GM19193 (cell line): ENCODE results near the gene IGF2R.

Source experiments
- POLR2A ChIP-seq: IDR thresholded peaks from 4 replicates; pipeline ENCODE4 v1.6.1; 2011; ENCODE audit not compliant: insufficient read depth, insufficient read length; ENCODE audit errors: extremely low read depth

The IGF2R gene

DNA sequence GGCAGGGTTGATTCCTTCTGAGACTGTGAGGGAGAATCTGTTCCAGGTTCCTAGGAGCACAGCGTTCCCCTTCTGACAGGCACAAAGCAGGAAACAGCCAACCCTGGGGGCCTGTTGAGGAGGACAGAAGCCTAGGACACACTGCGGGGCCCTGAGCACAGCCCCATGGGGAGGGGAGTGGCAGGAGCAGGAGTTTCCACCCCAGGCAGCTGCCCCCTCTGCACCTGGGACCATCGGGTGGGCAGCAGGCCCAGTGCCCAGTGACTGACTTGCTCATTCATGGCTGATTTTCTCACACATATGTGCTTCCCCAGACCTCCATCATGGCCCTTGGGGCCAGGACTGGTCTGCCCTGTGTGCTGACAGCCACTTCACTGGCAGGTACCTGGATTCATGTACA lies 146.5 kb downstream of the IGF2R start:
- TF ChIP-seq POLR2A: no peak

DNA sequence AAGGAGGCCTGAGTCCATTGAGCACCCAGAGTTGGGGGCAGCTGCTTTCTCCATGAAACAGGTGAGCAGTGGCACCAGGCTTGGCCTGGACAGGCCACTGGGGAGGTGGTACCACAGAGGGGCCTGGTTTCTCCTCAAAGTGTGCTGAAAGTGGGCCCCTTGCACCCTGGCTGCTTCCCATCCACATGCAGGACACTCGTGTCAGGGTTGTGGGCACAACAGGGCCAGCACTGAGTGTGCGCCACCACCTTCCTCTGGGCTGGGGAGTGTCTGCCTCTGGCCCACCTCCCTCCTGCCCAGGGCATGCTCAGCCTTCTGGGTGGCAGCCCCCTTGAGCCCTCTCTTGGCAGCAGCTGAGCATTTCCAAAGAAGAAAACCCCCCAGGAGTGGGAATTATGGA lies 147.5 kb downstream of the IGF2R start:
- TF ChIP-seq POLR2A: no peak

DNA sequence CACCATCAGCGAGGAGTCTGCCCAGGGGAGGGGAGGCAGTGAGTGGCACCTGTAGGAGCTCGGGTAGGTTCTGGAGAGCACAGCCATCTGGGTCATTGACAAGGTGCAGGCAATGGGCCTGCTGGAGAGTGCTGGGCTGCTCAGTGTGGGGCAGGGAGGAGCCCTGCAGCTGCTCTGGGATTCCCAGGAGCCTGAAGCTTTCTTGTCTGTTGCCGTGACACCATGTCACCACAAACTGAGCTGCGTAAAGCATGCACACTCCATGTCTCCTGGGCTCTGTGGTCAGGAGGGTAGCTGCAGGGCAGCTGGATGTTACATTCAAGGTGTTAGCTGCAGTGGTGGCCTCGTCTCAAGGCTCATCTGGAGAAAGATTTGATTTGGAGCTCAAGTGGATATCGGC lies 148.3 kb downstream of the IGF2R start:
- TF ChIP-seq POLR2A: no peak

DNA sequence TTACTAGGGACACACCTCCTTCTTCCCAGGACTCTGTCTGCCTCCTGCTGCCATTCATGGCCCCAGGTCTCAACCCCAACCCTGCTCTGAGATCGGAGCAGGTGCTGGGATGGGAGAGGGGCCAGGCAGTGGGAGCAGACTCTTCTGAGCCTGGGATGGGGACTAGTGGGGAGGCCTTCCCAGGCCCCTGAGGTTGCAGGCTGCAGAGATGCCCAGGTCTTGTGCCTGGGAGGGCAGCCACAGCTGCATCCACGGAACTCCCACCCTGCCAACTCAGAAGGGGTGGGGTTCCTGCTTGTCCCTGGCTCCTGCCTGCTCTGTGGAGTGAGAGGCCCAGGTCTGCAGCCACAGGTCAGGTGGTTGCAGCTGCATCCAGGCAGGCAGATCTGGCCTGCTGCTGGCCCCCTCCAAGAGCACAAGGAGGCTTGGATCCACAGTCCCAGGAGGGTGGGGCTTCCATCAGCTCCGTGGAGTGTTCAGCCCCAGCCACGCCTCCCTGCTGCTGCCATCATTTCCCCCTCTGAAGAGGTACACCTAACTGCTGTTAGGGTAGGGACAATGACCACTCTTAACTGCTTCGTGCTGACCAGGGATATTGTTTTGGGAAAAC lies 149.8 kb downstream of the IGF2R start:
- no peak for TF ChIP-seq POLR2A

DNA sequence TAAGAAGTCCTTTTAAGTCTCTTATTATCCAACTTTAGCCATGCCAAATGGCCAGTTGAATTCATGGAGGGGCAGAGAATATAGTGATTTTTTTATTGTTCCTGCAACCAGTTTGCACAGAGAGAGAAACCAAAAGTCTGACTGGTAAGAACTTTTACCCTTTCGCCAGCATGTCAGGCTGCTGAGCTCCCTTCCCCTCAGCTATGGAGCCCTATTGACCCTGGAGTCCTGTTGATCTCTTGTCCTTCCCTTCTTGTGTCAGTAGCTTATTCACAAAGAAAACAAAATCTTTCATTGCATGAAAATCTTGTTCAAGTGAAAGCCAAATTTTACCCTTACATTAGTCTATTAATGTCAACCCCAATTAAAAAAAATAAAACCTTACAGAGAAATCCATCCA lies 151.2 kb downstream of the IGF2R start:
- TF ChIP-seq POLR2A: no peak

DNA sequence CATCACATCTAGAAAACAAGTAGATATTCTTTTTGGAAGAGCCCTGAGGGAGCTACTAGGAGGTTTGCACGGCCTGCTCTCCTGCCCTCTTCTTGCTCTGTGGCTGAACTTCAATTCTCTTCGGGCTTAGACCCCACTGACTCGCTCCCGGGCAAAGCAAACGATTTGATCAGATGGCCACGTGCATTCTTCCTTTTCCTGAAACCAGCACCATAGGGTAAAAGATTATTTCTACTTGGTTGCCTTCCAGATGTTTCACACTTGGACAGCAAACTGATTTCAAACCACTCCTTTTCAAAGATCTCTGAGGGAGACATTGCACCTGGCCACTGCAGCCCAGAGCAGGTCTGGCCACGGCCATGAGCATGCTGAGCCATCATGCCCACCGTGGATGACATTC lies 152.7 kb downstream of the IGF2R start, which contains the start of gene SLC22A1:
SLC22A1 (plus strand) TSS at position 258 of the 400 bp plus-strand sequence; CDS start at position 379, 121 bp downstream.
- TF ChIP-seq POLR2A: no peak

DNA sequence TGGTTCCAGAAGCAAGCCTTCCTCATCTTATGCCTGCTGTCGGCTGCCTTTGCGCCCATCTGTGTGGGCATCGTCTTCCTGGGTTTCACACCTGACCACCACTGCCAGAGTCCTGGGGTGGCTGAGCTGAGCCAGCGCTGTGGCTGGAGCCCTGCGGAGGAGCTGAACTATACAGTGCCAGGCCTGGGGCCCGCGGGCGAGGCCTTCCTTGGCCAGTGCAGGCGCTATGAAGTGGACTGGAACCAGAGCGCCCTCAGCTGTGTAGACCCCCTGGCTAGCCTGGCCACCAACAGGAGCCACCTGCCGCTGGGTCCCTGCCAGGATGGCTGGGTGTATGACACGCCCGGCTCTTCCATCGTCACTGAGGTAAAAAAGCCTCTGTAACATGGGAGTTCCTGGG lies 153.1 kb downstream of the IGF2R start:
- no peak for TF ChIP-seq POLR2A

DNA sequence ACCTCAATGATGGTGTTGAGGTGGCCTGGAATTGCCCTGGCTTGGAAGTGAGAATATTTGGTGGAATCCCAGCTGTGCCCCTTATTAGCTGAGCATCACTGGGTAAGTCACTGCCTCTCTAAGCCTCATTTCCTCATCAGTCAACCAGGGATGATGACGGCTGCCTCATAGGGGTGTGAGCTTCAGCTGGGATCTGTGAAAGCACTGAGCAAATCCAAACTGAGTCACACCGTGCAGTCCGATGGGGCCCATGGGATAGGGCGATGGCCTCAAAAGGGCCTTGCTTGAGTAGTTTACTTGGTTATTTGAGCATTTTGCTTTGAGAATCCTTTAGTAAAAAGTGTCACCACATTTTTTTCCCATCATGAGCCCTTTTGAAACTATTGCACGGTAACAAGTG lies 153.9 kb downstream of the IGF2R start:
- no peak for TF ChIP-seq POLR2A

DNA sequence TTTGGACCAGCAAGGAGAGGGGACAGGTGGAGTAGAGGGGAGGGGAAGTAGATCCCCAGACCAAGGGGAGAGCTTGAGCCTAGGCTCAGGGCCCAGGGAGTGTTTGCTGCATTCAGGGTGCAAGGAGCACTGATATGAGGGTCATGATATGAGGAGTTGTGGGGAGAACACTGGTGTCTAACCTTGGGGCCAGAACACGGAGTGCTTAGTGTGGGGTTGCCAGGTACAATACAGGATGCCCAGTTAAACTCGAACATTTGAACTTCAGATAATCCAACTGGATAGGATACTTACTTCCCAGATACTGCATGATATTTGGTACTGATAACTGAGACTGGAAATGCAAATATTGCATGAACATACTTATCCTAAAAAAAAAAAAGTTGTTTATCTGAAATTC lies 155.1 kb downstream of the IGF2R start:
- TF ChIP-seq POLR2A: no peak

DNA sequence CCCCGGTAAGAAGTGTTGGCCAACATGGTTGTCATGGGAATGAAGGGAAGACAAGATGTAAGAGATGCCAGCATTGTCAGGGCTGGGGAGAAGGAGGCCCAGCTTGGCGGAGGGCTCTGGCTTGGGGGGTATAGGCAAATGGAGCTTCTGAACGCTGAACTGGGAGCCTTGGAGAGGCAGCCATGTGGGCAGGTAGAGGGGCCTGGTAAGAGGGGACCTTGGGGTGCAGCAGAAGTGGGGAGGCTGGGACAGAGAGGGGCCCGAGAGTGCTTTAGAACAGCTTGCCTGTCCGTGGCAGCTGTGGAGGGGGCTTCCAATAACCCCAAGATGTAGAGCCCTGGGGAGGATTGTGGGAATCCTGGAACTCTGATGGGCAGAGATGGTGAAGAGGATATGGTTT lies 155.7 kb downstream of the IGF2R start:
- no peak for TF ChIP-seq POLR2A

DNA sequence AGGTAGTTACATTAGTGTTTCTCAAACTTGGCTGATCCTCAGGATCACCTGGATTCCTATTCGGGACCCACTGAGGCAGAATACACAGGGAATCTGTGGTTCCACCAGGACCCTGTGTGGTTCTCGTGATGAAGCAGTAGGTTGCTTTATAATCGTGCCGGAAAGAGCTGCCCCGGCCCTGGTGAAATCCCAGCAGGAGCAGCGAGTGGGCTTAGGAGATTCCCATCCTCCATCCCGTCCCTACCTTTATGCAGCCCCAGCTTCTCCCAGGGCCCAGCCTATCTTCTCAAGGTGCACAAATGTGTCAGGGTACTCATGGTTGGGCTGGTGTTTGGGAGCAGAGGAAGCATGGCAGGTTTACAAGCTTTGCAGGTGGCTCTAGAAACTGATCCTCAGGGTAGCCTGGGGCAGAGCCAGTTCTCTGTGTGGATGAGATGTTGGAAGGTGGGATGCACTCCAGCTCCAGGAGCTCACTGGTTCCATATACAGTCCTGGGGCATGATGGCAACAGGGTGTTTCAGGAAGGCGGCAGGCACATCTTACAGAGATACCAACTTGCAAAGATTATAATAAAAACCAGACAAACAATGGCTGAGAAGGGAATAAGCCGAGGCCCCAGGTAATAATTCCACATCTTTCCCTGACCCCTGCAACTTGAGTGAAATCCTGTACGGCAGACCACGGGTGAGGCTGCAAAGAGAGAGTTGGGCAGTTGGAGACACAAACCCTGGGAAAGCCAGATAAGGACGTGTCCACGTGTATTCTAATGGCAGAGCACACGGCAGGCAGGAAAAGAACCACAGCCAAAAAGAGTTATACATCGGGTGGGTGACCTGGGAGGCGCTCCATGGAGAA lies 158.6 kb downstream of the IGF2R start:
- TF ChIP-seq POLR2A: no peak

DNA sequence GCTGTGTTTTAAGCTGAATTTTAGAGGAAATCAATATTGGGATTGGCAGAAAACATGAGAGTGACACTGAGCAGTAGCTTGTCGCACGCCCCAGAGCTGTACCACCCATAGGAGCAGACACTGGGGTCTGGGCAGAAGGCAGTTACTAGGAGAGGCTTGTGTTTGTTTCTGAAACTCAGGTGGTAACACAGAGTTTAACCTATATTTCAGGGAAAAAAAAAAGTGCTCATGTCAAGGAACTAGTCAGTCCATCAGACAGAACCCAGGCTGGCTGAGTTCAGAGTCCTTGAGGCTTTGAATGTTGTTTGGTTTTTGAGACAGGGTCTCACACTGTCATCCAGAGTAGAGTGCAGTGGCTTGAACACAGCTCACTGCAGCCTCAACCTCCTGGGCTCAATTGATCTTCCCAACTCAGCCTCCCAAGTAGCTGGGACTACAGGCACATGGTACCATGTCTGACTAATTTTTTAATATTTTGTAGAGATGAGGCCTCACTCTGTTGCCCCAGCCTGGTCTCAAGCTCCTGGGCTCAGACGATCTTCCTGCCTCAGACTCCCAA lies 159.3 kb downstream of the IGF2R start:
- TF ChIP-seq POLR2A: no peak

DNA sequence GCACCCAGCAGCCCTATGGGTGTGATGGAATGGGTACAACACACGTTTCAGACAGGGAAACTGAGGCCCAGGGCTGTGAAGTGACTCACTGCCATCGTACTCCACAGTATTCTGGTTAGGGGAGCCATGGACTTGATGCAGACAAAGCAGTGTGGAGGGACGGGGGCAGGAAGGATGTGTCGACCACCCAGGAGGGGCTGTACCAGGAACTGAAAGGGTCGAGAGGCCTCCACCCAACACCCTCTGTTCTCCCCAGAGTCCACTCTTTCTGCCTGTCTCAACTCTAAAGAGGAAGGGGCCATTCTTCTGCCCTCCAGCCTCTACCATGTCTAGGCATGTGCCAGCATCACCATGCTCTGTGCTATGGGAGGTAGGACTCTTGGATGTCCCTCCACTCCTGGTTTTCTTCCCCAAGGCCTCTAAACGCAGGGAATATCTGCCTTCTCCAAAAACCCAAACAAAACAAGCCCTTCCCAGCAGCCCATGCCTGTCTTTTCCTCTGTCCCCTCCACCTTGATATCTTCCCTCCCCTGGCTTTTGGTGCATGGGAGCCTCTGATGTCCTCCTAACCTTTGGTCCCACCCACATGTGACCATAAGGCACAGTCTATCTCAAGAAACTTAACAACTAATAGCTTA lies 160.1 kb downstream of the IGF2R start:
- no peak for TF ChIP-seq POLR2A

DNA sequence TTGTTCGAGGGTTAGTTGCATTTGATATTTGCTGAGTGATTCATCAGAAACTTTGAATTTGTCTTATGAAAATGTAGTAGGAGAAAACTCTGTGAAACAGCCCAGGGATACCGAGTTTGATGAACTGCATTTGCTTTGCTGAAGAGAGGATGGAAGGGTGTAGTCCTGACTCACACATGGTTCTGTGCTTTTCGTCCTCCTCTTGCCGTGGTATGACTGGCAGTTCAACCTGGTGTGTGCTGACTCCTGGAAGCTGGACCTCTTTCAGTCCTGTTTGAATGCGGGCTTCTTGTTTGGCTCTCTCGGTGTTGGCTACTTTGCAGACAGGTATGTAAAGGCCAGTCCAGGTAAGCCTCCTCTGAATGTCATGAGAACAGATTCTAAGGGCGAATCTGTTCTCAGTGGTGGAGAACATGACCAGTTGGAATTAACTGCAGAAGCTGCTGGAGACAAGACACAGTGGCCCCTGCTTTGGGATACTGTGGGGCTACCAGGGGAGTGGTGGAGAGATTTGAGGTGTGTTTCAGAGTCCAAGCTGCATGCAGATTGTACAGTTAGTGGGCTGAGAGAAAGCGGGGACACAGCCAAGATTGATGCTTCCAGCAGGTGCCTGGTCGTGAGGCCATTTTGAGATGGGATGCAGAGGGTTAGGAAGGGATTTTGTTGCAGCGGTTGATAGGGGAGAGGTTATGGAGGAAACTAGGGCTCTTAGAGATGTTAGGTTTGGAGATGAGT lies 161.2 kb downstream of the IGF2R start:
- no peak for TF ChIP-seq POLR2A
